K562 (cell line): ENCODE data around the gene ANAPC2. TPM values are rescaled to one million over a fixed set of nuclear protein-coding genes. Genes with fewer than 3 reads are reported as not detected.

Experiments
- CTCF ChIP-seq, 3 experiments: IDR thresholded peaks in 2 of 3; conservative IDR thresholded peaks in 1 of 3; 2 replicates each; pipeline ENCODE4 v1.5.1; 2011 to 2012; ENCODE audit warnings: low read length in 3 of 3, mild to moderate bottlenecking in 3 of 3, control low read depth in 2 of 3, improper control_type of control experiment in 1 of 3, inconsistent platforms in 1 of 3, low read depth in 1 of 3, mixed read lengths in 1 of 3, moderate library complexity in 1 of 3; ENCODE audit not compliant: insufficient read depth in 2 of 3
- CXXC5 ChIP-seq: fragments of 250-450 bp; sonication (Bioruptor Pico); IDR thresholded peaks from 2 replicates; pipeline ENCODE4 v1.8.0; 2022; ENCODE audit warnings: inconsistent platforms, mild to moderate bottlenecking, moderate library complexity
- EGR1 ChIP-seq: fragments of 450-650 bp; conservative IDR thresholded peaks from 2 replicates; pipeline ENCODE4 v1.6.1; 2017; ENCODE audit warnings: mild to moderate bottlenecking
- ETV5 ChIP-seq: sonication (generic); formaldehyde crosslinking; IDR thresholded peaks from 2 replicates; pipeline ENCODE4 v1.4.0; 2020; ENCODE audit warnings: low read depth, mild to moderate bottlenecking, missing genetic modification reagents
- HNRNPH1 ChIP-seq: fragments of 200-400 bp; formaldehyde crosslinking; optimal IDR thresholded peaks from 2 replicates; pipeline ENCODE3; 2017; ENCODE audit warnings: low read depth, mild to moderate bottlenecking, low read length, moderate library complexity
- KDM1A ChIP-seq, 2 experiments: fragments of 450-650 bp; IDR thresholded peaks; 2 replicates each; pipeline ENCODE4 v1.6.1; 2016; ENCODE audit warnings: mild to moderate bottlenecking in 2 of 2
- KLF16 ChIP-seq: IDR thresholded peaks from 2 replicates; pipeline ENCODE4 v1.6.1; 2016; ENCODE audit warnings: antibody characterized with exemption
- NR1H2 ChIP-seq: sonication (generic); formaldehyde crosslinking; IDR thresholded peaks from 2 replicates; pipeline ENCODE4 v1.4.0; 2020; ENCODE audit warnings: mild to moderate bottlenecking, missing genetic modification reagents
- NR2C1 ChIP-seq, 2 experiments: fragments of 450-650 bp; IDR thresholded peaks; 2 replicates each; pipeline ENCODE4 v1.6.1; 2017; ENCODE audit warnings: mild to moderate bottlenecking in 2 of 2, antibody characterized with exemption in 1 of 2, inconsistent platforms in 1 of 2, missing compliant biosample characterization in 1 of 2, missing genetic modification characterization in 1 of 2
- NR2C2 ChIP-seq, 2 experiments: fragments of 200-800 bp in 1 of 2; sonication (Bioruptor generic) in 1 of 2; sonication (generic) in 1 of 2; formaldehyde crosslinking in 1 of 2; IDR thresholded peaks; 2 replicates each; pipeline versions ENCODE4 v1.6.1 to v1.8.0; 2016 to 2022; ENCODE audit warnings: mild to moderate bottlenecking in 1 of 2, missing compliant biosample characterization in 1 of 2, missing genetic modification characterization in 1 of 2, missing genetic modification reagents in 1 of 2
- PBX2 ChIP-seq, 2 experiments: IDR thresholded peaks in 1 of 2; conservative IDR thresholded peaks in 1 of 2; 2 replicates each; pipeline ENCODE4 v1.6.1; 2016; ENCODE audit warnings: low read depth in 2 of 2, mild to moderate bottlenecking in 1 of 2, missing compliant biosample characterization in 1 of 2, missing genetic modification characterization in 1 of 2, moderate library complexity in 1 of 2
- PREB ChIP-seq: sonication (generic); formaldehyde crosslinking; IDR thresholded peaks from 2 replicates; pipeline ENCODE4 v1.8.1; 2023; ENCODE audit warnings: mild to moderate bottlenecking, missing genetic modification reagents
- RBBP5 ChIP-seq: fragments of 200-600 bp; sonication (generic); IDR thresholded peaks from 2 replicates; pipeline ENCODE4 v1.6.1; 2012; ENCODE audit warnings: borderline replicate concordance, mild to moderate bottlenecking, low read length, control low read depth, inconsistent platforms; ENCODE audit not compliant: insufficient read depth, poor library complexity, severe bottlenecking
- RBM15 ChIP-seq: fragments of 200-400 bp; formaldehyde crosslinking; IDR thresholded peaks from 2 replicates; pipeline ENCODE4 v1.6.1; 2018; ENCODE audit warnings: mild to moderate bottlenecking, low read length, moderate library complexity; ENCODE audit not compliant: insufficient read depth
- SIN3B ChIP-seq: fragments of 450-650 bp; IDR thresholded peaks from 2 replicates; pipeline ENCODE4 v1.6.1; 2017; ENCODE audit warnings: low read depth, mild to moderate bottlenecking, moderate library complexity
- TEAD1 ChIP-seq, 2 experiments: fragments of 450-650 bp in 1 of 2; sonication (generic) in 1 of 2; formaldehyde crosslinking; IDR thresholded peaks; 2 replicates each; pipeline versions ENCODE4 v1.4.0 to v1.8.0; 2020 to 2022; ENCODE audit warnings: mild to moderate bottlenecking in 2 of 2, missing genetic modification reagents in 1 of 2
- WHSC1 ChIP-seq: IDR thresholded peaks from one replicate; pipeline ENCODE4 v1.6.1; 2012; ENCODE audit warnings: low read length, control low read depth, inconsistent platforms
- ZFP30 ChIP-seq: fragments of 250-450 bp; sonication (Bioruptor Pico); IDR thresholded peaks from 2 replicates; pipeline ENCODE4 v1.8.0; 2022; ENCODE audit warnings: moderate library complexity, mild to moderate bottlenecking, inconsistent platforms, borderline replicate concordance
- ZNF143 ChIP-seq: sonication (generic); formaldehyde crosslinking; IDR thresholded peaks from 2 replicates; pipeline ENCODE4 v1.9.0; 2022; ENCODE audit warnings: mild to moderate bottlenecking, missing genetic modification reagents
- ZNF263 ChIP-seq: sonication (generic); formaldehyde crosslinking; IDR thresholded peaks from 2 replicates; pipeline ENCODE4 v1.8.0; 2022; ENCODE audit warnings: mild to moderate bottlenecking, missing genetic modification reagents, borderline replicate concordance
- ZNF780A ChIP-seq: fragments of 250-450 bp; sonication (Bioruptor Pico); IDR thresholded peaks from 2 replicates; pipeline ENCODE4 v1.5.0; 2021; ENCODE audit warnings: mild to moderate bottlenecking
- polyA plus RNA-seq, 8 experiments: library from polyadenylated mRNA; depleted of rRNA in 4 of 8; stranded (reverse) in 5 of 8; unstranded in 3 of 8; fragments of >200 nt; fragmentation: Nextera tagmentation in 2 of 8; fragmentation: Illumina TruSeq in 1 of 8; extraction: Ambion mirVana in 2 of 8; extraction: Trizol in 1 of 8; gene quantifications; 2 replicates each; pipeline versions ENCODE4 v1.2.1 to v1.2.3, GENCODE V29; 2011 to 2014; ENCODE audit warnings: inconsistent platforms in 1 of 8, missing spikeins in 1 of 8
- total RNA-seq, 7 experiments: library from RNA; depleted of rRNA in 6 of 7; stranded (reverse); fragments of >200 nt in 6 of 7; fragmentation: Illumina TruSeq in 2 of 7; extraction: Trizol in 2 of 7; gene quantifications; 2 replicates each; pipeline versions ENCODE4 v1.2.1 to v1.2.3, GENCODE V29; 2011 to 2021; ENCODE audit warnings: low replicate concordance in 1 of 7

Gene ANAPC2
- total and polyA plus RNA-seq, 9 of the 15 experiments (the other 6 are each of a cell fraction or from before 2014, with no cell fraction given), result 0.11 to 56.5 (median 17.1) TPM; not detected in 1

- TF ChIP-seq RBM15 (no peak), RBBP5 (peak; percentile 92), ZNF263 (CRISPR knock-in tag) (peak; percentile 96), EGR1 (peak; percentile 30; the same call in 1 of the 2 replicates), SIN3B (peak; percentile 100), NR2C1 (IDR thresholded peaks at IDR 0.05) (no peak), NR2C1 (tag; IDR thresholded peaks at IDR 0.05) (peak; percentile 26; the same call in 1 of the 2 replicates), PBX2 (CRISPR knock-in tag; IDR thresholded peaks at IDR 0.05; ENCODE audit: low read depth) (no peak), PBX2 (tag; conservative IDR thresholded peaks at IDR 0.05; ENCODE audit: low read depth) (no peak), ZNF143 (CRISPR knock-in tag) (no peak), WHSC1 (no peak), ETV5 (CRISPR knock-in tag) (0 out of 2 replicates have a peak, but pooled peaks have one; percentile 21), KLF16 (no peak), ZNF780A (CRISPR knock-in tag) (no peak), TEAD1 (CRISPR knock-in tag; IDR thresholded peaks at IDR 0.05) (peak in 1 of 2 experiments; percentile 67; a peak in 1 of 4 replicates), CXXC5 (peak; percentile 94), PREB (no peak), NR1H2 (CRISPR knock-in tag) (no peak), ZFP30 (CRISPR knock-in tag) (no peak), CTCF (IDR thresholded peaks at IDR 0.05 in 2 of 3, conservative IDR thresholded peaks at IDR 0.05 in 1 of 3; ENCODE audit: insufficient read depth in 2 of 3, low read depth in 1 of 3, low read length in 3 of 3) (peak; percentile 59 to 91 (median 83)), HNRNPH1 (no peak), NR2C2 (CRISPR knock-in tag; IDR thresholded peaks at IDR 0.05) (peak; percentile 66; the same call in 1 of the 2 replicates), NR2C2 (tag; IDR thresholded peaks at IDR 0.05) (peak; percentile 72; the same call in 1 of the 2 replicates), KDM1A (IDR thresholded peaks at IDR 0.05) (no peak)
Observed at GRCh38 chr9:137188490-137189296, at the start of gene ANAPC2, which contains the start of gene SSNA1 (continued).
